Neural cell (in vitro differentiated cells): ENCODE data around the gene CLEC4M.

Experiments
- EP300 ChIP-seq: fragments of 450-650 bp; conservative IDR thresholded peaks from 2 replicates; pipeline ENCODE4 v1.6.1; 2014; ENCODE audit warnings: antibody characterized with exemption, mild to moderate bottlenecking, moderate library complexity; ENCODE audit not compliant: poor library complexity, severe bottlenecking
- EZH2 ChIP-seq: fragments of 200-600, 300-800 bp; shearing (Covaris generic), sonication (generic); IDR thresholded peaks from 2 replicates; pipeline ENCODE4 v1.6.1; 2014; ENCODE audit warnings: antibody characterized with exemption, low read length, borderline replicate concordance, mild to moderate bottlenecking; ENCODE audit not compliant: insufficient read depth, poor library complexity, severe bottlenecking
- SMC3 ChIP-seq: fragments of 450-650 bp; conservative IDR thresholded peaks from 2 replicates; pipeline ENCODE4 v1.6.1; 2014; ENCODE audit warnings: antibody characterized with exemption, mild to moderate bottlenecking, moderate library complexity; ENCODE audit not compliant: poor library complexity
- TF ChIP-seq, protein P1 (sequence below): fragments of 450-650 bp; IDR thresholded peaks from 2 replicates; pipeline ENCODE4 v1.5.1; 2014; ENCODE audit warnings: antibody characterized with exemption, mild to moderate bottlenecking, moderate library complexity; ENCODE audit not compliant: poor library complexity, severe bottlenecking
- TF ChIP-seq, protein P2 (sequence below): IDR thresholded peaks from 2 replicates; pipeline ENCODE4 v1.6.1; 2012; ENCODE audit warnings: borderline replicate concordance

DNA sequence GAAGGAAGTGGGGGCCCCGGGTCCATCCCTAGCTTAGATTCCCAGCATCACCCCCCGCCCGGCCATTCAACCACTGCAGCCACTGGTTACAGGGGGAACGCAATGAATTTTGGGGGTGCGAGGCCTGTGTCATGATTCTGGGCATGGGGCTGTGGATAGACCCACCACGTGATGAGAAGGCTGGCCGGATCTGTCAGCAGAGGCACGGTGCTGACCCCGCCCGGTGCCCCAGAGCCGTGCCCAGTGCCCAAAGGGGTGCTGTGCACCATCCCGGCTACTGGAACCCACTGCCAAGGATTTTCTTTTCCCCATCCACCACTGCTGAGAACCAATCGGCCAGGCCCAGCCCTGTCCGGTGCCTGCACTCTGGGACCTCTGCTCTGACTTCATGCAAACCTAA is 27.4 kb downstream of the CLEC4M start:
- TF ChIP-seq, protein P1, sequence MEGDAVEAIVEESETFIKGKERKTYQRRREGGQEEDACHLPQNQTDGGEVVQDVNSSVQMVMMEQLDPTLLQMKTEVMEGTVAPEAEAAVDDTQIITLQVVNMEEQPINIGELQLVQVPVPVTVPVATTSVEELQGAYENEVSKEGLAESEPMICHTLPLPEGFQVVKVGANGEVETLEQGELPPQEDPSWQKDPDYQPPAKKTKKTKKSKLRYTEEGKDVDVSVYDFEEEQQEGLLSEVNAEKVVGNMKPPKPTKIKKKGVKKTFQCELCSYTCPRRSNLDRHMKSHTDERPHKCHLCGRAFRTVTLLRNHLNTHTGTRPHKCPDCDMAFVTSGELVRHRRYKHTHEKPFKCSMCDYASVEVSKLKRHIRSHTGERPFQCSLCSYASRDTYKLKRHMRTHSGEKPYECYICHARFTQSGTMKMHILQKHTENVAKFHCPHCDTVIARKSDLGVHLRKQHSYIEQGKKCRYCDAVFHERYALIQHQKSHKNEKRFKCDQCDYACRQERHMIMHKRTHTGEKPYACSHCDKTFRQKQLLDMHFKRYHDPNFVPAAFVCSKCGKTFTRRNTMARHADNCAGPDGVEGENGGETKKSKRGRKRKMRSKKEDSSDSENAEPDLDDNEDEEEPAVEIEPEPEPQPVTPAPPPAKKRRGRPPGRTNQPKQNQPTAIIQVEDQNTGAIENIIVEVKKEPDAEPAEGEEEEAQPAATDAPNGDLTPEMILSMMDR = no peak
- TF ChIP-seq SMC3 = no peak
- no peak for TF ChIP-seq EP300
- no peak for TF ChIP-seq EZH2
- TF ChIP-seq, protein P2, sequence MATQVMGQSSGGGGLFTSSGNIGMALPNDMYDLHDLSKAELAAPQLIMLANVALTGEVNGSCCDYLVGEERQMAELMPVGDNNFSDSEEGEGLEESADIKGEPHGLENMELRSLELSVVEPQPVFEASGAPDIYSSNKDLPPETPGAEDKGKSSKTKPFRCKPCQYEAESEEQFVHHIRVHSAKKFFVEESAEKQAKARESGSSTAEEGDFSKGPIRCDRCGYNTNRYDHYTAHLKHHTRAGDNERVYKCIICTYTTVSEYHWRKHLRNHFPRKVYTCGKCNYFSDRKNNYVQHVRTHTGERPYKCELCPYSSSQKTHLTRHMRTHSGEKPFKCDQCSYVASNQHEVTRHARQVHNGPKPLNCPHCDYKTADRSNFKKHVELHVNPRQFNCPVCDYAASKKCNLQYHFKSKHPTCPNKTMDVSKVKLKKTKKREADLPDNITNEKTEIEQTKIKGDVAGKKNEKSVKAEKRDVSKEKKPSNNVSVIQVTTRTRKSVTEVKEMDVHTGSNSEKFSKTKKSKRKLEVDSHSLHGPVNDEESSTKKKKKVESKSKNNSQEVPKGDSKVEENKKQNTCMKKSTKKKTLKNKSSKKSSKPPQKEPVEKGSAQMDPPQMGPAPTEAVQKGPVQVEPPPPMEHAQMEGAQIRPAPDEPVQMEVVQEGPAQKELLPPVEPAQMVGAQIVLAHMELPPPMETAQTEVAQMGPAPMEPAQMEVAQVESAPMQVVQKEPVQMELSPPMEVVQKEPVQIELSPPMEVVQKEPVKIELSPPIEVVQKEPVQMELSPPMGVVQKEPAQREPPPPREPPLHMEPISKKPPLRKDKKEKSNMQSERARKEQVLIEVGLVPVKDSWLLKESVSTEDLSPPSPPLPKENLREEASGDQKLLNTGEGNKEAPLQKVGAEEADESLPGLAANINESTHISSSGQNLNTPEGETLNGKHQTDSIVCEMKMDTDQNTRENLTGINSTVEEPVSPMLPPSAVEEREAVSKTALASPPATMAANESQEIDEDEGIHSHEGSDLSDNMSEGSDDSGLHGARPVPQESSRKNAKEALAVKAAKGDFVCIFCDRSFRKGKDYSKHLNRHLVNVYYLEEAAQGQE = no peak
